Smooth muscle cell (in vitro differentiated cells): ENCODE results near the gene NDOR1. TPM values are rescaled to one million over a fixed set of nuclear protein-coding genes. Genes with fewer than 3 reads are reported as not detected.

Experiments used
- DNase-seq: peaks from one replicate; lab custom pipeline; 2025; ENCODE audit not compliant: unreplicated experiment; lab: John Stamatoyannopoulos, UW
- H2AFZ ChIP-seq: fragments of 200-600 bp; sonication (generic); 2 replicates; pipeline ENCODE4 v1.6.0; 2016; ENCODE audit warnings: antibody characterized with exemption, low read depth, mild to moderate bottlenecking
- H3F3A ChIP-seq: fragments of 200-600 bp; sonication (generic); 2 replicates; pipeline ENCODE4 v1.6.0; 2017; ENCODE audit warnings: antibody characterized with exemption, low read depth
- H3K27ac ChIP-seq: fragments of 200-600 bp; sonication (generic); 2 replicates; pipeline ENCODE4 v1.5.1; 2016; ENCODE audit warnings: low read depth, mild to moderate bottlenecking
- H3K27me3 ChIP-seq: fragments of 200-600 bp; sonication (generic); 2 replicates; pipeline ENCODE4 v1.6.1; 2016; ENCODE audit warnings: low read depth, mild to moderate bottlenecking
- H3K36me3 ChIP-seq: fragments of 200-600 bp; sonication (generic); 2 replicates; pipeline ENCODE4 v1.5.1; 2016; ENCODE audit warnings: low read depth
- H3K4me1 ChIP-seq: fragments of 200-600 bp; sonication (generic); 2 replicates; pipeline ENCODE4 v1.5.1; 2016; ENCODE audit warnings: low read depth
- H3K4me2 ChIP-seq: fragments of 200-600 bp; sonication (generic); 2 replicates; pipeline ENCODE4 v1.6.0; 2016; ENCODE audit warnings: mild to moderate bottlenecking
- H3K4me3 ChIP-seq: fragments of 200-600 bp; sonication (generic); 2 replicates; pipeline ENCODE4 v1.5.1; 2016; ENCODE audit warnings: mild to moderate bottlenecking
- H3K79me2 ChIP-seq: fragments of 200-600 bp; sonication (generic); 2 replicates; pipeline ENCODE4 v1.6.0; 2016; ENCODE audit warnings: low read depth, mild to moderate bottlenecking
- H3K9ac ChIP-seq: fragments of 200-600 bp; sonication (generic); 2 replicates; pipeline ENCODE4 v1.6.0; 2016; ENCODE audit warnings: low read depth
- H3K9me3 ChIP-seq: fragments of 200-600 bp; sonication (generic); replicated peaks from 2 replicates; pipeline ENCODE4 v1.5.1; 2016; ENCODE audit warnings: low read depth
- H4K20me1 ChIP-seq: fragments of 200-600 bp; sonication (generic); 2 replicates; pipeline ENCODE4 v1.6.0; 2016; ENCODE audit warnings: low read depth
- WGBS: methylation state at CpG from one replicate; pipeline ENCODE4 v1.1.7; 2016; ENCODE audit warnings: low lambda C conversion rate; 5-methylcytosine and 5-hydroxymethylcytosine counted together
- polyA plus RNA-seq: library from polyadenylated mRNA; unstranded; fragments of >200 nt; fragmentation: Nextera tagmentation; extraction: Ambion mirVana; gene quantifications from 2 replicates; pipeline ENCODE4 v1.2.1, GENCODE V29; 2016
- total RNA-seq: library from RNA; depleted of rRNA; stranded (reverse); fragments of >200 nt; gene quantifications from 2 replicates; pipeline ENCODE4 v1.2.3, GENCODE V29; 2014
- TF ChIP-seq, protein P1 (sequence below): fragments of 200-600 bp; sonication (generic); IDR thresholded peaks from 2 replicates; pipeline ENCODE4 v1.5.1; 2017; ENCODE audit warnings: borderline replicate concordance, mild to moderate bottlenecking, antibody characterized with exemption; ENCODE audit not compliant: insufficient read depth, poor library complexity, severe bottlenecking

Gene NDOR1
- total and polyA plus RNA-seq, 2 experiments from 2014 or later: 6.5 to 7.7 TPM

DNA sequence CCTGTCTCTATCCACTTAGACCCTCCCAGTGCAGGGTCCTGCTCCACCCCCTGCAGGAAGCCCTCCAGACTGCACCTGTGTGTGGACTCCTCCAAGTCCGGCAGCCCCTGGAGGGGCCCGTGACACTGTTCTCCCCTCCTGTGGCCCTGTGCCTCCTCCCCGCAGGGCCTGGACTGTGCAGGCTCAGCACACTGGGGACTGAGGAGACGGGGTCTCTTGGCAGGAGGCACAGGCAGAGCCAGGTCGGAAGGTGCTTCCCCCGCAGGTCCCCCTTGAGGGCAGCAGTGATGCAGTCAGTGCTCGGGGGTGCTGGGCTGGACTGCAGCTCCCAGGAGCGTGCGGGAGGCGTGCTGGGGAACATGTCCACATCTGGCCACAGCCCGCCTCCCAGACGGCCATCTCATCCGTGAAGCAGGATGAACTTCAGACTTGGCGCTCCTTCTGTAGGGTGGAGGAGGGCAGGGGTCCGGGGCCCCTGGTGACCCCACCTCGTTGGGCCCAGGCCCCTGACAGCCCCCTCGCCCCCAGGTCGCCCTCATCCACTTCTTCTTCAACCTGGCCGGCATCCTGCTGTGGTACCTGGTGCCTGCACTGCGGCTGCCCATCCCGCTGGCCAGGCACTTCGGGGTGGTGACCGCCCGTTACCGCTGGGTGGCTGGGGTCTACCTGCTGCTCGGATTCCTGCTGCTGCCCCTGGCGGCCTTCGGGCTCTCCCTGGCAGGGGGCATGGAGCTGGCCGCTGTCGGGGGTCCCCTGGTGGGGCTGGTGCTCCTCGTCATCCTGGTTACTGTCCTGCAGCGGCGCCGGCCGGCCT is 30.1 kb downstream of the NDOR1 start:
- Histone ChIP-seq H3K4me1 (peaks cover 7% of the 10 kb centered on the region), H3K27ac (no peak overlapping the region), H4K20me1 (peaks cover 16% of the 10 kb centered on the region), H3K27me3 (no peaks in the 10 kb centered on the region), H3F3A (peaks cover 5% of the 10 kb centered on the region), H3K4me2 (peak overlapping the region; percentile 64), H3K9me3 (no peaks in the 10 kb centered on the region), H3K36me3 (no peaks in the 10 kb centered on the region), H2AFZ (no peak overlapping the region), H3K9ac (no peak overlapping the region), H3K79me2 (peaks cover 15% of the 10 kb centered on the region), H3K4me3 (peak overlapping the region; percentile 16)
- no peak for DNase-seq
- TF ChIP-seq, protein P1, sequence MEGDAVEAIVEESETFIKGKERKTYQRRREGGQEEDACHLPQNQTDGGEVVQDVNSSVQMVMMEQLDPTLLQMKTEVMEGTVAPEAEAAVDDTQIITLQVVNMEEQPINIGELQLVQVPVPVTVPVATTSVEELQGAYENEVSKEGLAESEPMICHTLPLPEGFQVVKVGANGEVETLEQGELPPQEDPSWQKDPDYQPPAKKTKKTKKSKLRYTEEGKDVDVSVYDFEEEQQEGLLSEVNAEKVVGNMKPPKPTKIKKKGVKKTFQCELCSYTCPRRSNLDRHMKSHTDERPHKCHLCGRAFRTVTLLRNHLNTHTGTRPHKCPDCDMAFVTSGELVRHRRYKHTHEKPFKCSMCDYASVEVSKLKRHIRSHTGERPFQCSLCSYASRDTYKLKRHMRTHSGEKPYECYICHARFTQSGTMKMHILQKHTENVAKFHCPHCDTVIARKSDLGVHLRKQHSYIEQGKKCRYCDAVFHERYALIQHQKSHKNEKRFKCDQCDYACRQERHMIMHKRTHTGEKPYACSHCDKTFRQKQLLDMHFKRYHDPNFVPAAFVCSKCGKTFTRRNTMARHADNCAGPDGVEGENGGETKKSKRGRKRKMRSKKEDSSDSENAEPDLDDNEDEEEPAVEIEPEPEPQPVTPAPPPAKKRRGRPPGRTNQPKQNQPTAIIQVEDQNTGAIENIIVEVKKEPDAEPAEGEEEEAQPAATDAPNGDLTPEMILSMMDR: no peak
- WGBS: 87% methylated on average over 35 of the region's 35 CpGs

- Histone ChIP-seq H3K27me3 (no peaks in the 10 kb centered on the region), H3K27ac (no peak overlapping the region), H2AFZ (no peak overlapping the region), H3K9me3 (no peaks in the 10 kb centered on the region), H3F3A (peaks cover 5% of the 10 kb centered on the region), H3K4me1 (peaks cover 7% of the 10 kb centered on the region), H4K20me1 (peaks cover 16% of the 10 kb centered on the region), H3K4me3 (peak overlapping the region; percentile 16), H3K4me2 (peak overlapping the region; percentile 64), H3K9ac (no peak overlapping the region), H3K79me2 (peaks cover 15% of the 10 kb centered on the region), H3K36me3 (no peaks in the 10 kb centered on the region)
- TF ChIP-seq, protein P1: peak; percentile 99
- peak; percentile 64 for DNase-seq
- 30% methylated on average over 31 of the region's 31 CpGs for WGBS
Observed at GRCh38 chr9:137236238-137236935, 30.9 kb downstream of the NDOR1 start.

GRCh38 chr9:137236936-137237421 is 31.5 kb downstream of the NDOR1 start:
- DNase-seq: no peak
- Histone ChIP-seq H3K9ac (no peak overlapping the region), H3K27me3 (no peaks in the 10 kb centered on the region), H3K4me2 (peak overlapping the region; percentile 64), H3K36me3 (no peaks in the 10 kb centered on the region), H3K4me3 (no peak overlapping the region), H3K79me2 (peaks cover 20% of the 10 kb centered on the region), H3F3A (peaks cover 9% of the 10 kb centered on the region), H4K20me1 (peaks cover 21% of the 10 kb centered on the region), H3K4me1 (peaks cover 7% of the 10 kb centered on the region), H3K9me3 (no peaks in the 10 kb centered on the region), H3K27ac (no peak overlapping the region), H2AFZ (no peak overlapping the region)
- WGBS: 69% methylated on average over 11 of the region's 11 CpGs
- TF ChIP-seq, protein P1: no peak
